HepG2 (cell line): Measurements from ENCODE around the gene IGF2BP1. TPM values are rescaled to one million over a fixed set of nuclear protein-coding genes. Genes with fewer than 3 reads are reported as not detected.

Experiments used
- DMAP1 ChIP-seq: IDR thresholded peaks from 2 replicates; pipeline ENCODE4 v1.6.1; 2016
- HNF1A ChIP-seq, 2 experiments: sonication (generic) in 1 of 2; formaldehyde crosslinking in 1 of 2; IDR thresholded peaks; 2 replicates each; pipeline versions ENCODE4 v1.4.0 to v1.6.1; 2016 to 2020; ENCODE audit warnings: borderline replicate concordance in 1 of 2, low read depth in 1 of 2, mild to moderate bottlenecking in 1 of 2, missing genetic modification reagents in 1 of 2
- KMT2A ChIP-seq: sonication (generic); formaldehyde crosslinking; IDR thresholded peaks from 2 replicates; pipeline ENCODE4 v1.4.0; 2020; ENCODE audit warnings: missing genetic modification reagents
- MATR3 ChIP-seq: sonication (generic); formaldehyde crosslinking; IDR thresholded peaks from 2 replicates; pipeline ENCODE4 v1.4.0; 2020; ENCODE audit warnings: missing genetic modification reagents
- MTF1 ChIP-seq: sonication (generic); formaldehyde crosslinking; IDR thresholded peaks from 2 replicates; pipeline ENCODE4 v1.5.0; 2020; ENCODE audit warnings: missing genetic modification reagents
- NFIC ChIP-seq: IDR thresholded peaks from 2 replicates; pipeline ENCODE4 v1.6.1; 2012; ENCODE audit warnings: mild to moderate bottlenecking, low read length, inconsistent platforms
- NRL ChIP-seq: sonication (generic); formaldehyde crosslinking; IDR thresholded peaks from 2 replicates; pipeline ENCODE4 v1.5.0; 2020; ENCODE audit warnings: missing genetic modification reagents, mild to moderate bottlenecking, moderate library complexity, borderline replicate concordance
- PPARG ChIP-seq: conservative IDR thresholded peaks from 2 replicates; pipeline ENCODE4 v1.6.1; 2016; ENCODE audit warnings: missing biosample characterization, missing genetic modification reagents
- SMAD9 ChIP-seq: sonication (generic); formaldehyde crosslinking; IDR thresholded peaks from 2 replicates; pipeline ENCODE4 v1.5.1; 2020; ENCODE audit warnings: mild to moderate bottlenecking, missing genetic modification reagents
- SNAPC2 ChIP-seq: sonication (generic); formaldehyde crosslinking; IDR thresholded peaks from 2 replicates; pipeline ENCODE4 v1.8.1; 2022; ENCODE audit warnings: mild to moderate bottlenecking, missing genetic modification reagents
- SRSF1 ChIP-seq: fragments of 200-400 bp; formaldehyde crosslinking; optimal IDR thresholded peaks from 2 replicates; pipeline ENCODE3; 2017; ENCODE audit warnings: mild to moderate bottlenecking, low read depth, low read length, moderate library complexity
- TAF15 ChIP-seq: fragments of 200-400 bp; formaldehyde crosslinking; IDR thresholded peaks from one replicate; pipeline ENCODE4 v1.6.1; 2018; ENCODE audit warnings: mild to moderate bottlenecking, low read depth, low read length; ENCODE audit not compliant: poor library complexity, severe bottlenecking
- TBL1XR1 ChIP-seq: fragments of 150-350 bp; IDR thresholded peaks from 2 replicates; pipeline ENCODE4 v1.6.1; 2014; ENCODE audit warnings: borderline replicate concordance, low read length; ENCODE audit not compliant: partially characterized antibody
- TOE1 ChIP-seq: sonication (generic); formaldehyde crosslinking; IDR thresholded peaks from 2 replicates; pipeline ENCODE4 v1.4.0; 2020; ENCODE audit warnings: mild to moderate bottlenecking, missing genetic modification reagents
- polyA plus RNA-seq, 8 experiments: library from polyadenylated mRNA; depleted of rRNA in 3 of 8; stranded (reverse) in 7 of 8; unstranded in 1 of 8; fragments of >200 nt; fragmentation: Illumina TruSeq in 4 of 8; extraction: Trizol in 4 of 8; gene quantifications; 2 replicates each; pipeline versions ENCODE4 v1.2.1 to v1.2.3, GENCODE V29; 2011 to 2016; ENCODE audit warnings: low read depth in 4 of 8, missing spikeins in 1 of 8, mixed read lengths in 1 of 8; ENCODE audit not compliant: insufficient read depth in 1 of 8
- total RNA-seq, 5 experiments: library from RNA; depleted of rRNA; stranded (reverse); fragments of >200 nt; fragmentation: Illumina TruSeq; extraction: Trizol; gene quantifications; 2 replicates each; pipeline ENCODE4 v1.2.3, GENCODE V29; 2016; ENCODE audit warnings: low read depth in 1 of 5
- TF ChIP-seq, protein P1 (sequence below): sonication (generic); formaldehyde crosslinking; IDR thresholded peaks from 2 replicates; pipeline ENCODE4 v1.5.1; 2020; ENCODE audit warnings: missing genetic modification reagents, mild to moderate bottlenecking, borderline replicate concordance
- TF ChIP-seq, protein P2 (sequence below): sonication (generic); formaldehyde crosslinking; IDR thresholded peaks from 2 replicates; pipeline ENCODE4 v1.5.1; 2020; ENCODE audit warnings: mild to moderate bottlenecking, missing genetic modification reagents

Gene IGF2BP1
- total and polyA plus RNA-seq, 2 of the 13 experiments (the other 11 are each of a cell fraction or from before 2014, with no cell fraction given) = 29.7 to 75.1 TPM

GRCh38 chr17:49031965-49032928 is 35.1 kb downstream of the IGF2BP1 start (continued):
- TF ChIP-seq SNAPC2 (CRISPR knock-in tag) (no peak), MATR3 (CRISPR knock-in tag) (no peak), KMT2A (CRISPR knock-in tag) (peak; percentile 37; the same call in 1 of the 2 replicates), HNF1A (IDR thresholded peaks at IDR 0.05; ENCODE audit: low read depth) (no peak), HNF1A (CRISPR knock-in tag; IDR thresholded peaks at IDR 0.05; ENCODE audit: borderline replicate concordance) (no peak), DMAP1 (CRISPR knock-in tag) (0 out of 2 replicates have a peak, but pooled peaks have one; percentile 22), NRL (no peak), SRSF1 (no peak), TBL1XR1 (no peak), TAF15 (no peak), MTF1 (CRISPR knock-in tag) (no peak), PPARG (CRISPR knock-in tag) (0 out of 2 replicates have a peak, but pooled peaks have one; percentile 7), SMAD9 (CRISPR knock-in tag) (0 out of 2 replicates have a peak, but pooled peaks have one; percentile 14), NFIC (no peak), TOE1 (0 out of 2 replicates have a peak, but pooled peaks have one; percentile 42)
- TF ChIP-seq, protein P1, sequence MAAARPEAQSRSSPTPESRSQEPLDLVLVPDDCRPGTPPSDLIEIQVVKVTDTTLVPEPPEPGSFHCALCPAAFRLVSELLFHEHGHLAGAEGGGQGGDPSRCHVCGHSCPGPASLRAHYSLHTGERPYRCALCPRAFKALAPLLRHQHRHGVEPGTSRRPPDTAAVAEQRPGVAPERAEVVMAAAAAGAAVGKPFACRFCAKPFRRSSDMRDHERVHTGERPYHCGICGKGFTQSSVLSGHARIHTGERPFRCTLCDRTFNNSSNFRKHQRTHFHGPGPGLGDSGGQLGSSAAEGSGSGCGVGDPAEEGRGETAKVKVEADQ = no peak
- TF ChIP-seq, protein P2, sequence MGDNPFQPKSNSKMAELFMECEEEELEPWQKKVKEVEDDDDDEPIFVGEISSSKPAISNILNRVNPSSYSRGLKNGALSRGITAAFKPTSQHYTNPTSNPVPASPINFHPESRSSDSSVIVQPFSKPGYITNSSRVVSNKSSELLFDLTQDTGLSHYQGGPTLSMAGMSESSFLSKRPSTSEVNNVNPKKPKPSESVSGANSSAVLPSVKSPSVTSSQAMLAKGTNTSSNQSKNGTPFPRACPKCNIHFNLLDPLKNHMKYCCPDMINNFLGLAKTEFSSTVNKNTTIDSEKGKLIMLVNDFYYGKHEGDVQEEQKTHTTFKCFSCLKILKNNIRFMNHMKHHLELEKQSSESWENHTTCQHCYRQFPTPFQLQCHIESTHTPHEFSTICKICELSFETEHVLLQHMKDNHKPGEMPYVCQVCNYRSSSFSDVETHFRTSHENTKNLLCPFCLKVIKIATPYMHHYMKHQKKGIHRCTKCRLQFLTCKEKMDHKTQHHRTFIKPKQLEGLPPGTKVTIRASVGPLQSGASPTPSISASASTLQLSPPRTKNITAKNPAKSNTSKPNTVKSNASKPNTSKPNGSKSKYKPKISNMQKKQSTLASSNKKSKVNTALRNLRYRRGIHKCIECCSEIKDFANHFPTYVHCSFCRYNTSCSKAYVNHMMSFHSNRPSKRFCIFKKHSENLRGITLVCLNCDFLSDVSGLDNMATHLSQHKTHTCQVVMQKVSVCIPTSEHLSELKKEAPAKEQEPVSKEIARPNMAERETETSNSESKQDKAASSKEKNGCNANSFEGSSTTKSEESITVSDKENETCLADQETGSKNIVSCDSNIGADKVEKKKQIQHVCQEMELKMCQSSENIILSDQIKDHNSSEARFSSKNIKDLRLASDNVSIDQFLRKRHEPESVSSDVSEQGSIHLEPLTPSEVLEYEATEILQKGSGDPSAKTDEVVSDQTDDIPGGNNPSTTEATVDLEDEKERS (CRISPR knock-in tag) = 0 out of 2 replicates have a peak, but pooled peaks have one; percentile 40
